NCI-H524 treated with DMSO at 0.1 percent for 48 hours (cell line): Measurements from ENCODE around the gene ACSM4.
"Not testable (repeated sequence)": the region's sequence is repeated elsewhere in the genome, so short reads cannot be mapped to it uniquely, and the experiment has no call there.

Experiments used
- DNase-seq: peaks from one replicate; lab custom pipeline; 2025; lab: John Stamatoyannopoulos, UW

Gene ACSM4

DNA sequence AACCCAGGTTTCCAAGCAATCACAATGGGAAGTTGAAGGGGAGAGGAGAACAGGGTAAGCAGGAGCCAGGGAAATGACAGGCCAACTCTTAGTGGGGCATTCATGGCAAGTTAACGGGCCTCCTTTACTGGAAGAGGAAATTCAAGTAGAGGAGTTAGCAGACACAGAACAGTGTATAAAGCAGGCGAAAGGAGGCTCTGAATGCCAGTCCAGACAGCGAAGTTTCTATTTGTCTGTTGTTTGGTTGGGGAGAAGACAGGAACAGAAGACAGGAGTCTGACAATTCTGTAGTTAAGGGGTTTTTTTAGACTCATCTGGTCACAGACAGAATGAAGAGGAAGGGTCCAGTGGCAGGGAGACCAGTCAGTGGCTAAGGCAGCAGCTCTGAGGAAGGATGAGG, at the start of gene ACSM4:
ACSM4 (plus strand) TSS at position 301 of the 400 bp plus-strand sequence. CDS start 260 bp downstream, outside the sequence.
- DNase-seq, result no peak

DNA sequence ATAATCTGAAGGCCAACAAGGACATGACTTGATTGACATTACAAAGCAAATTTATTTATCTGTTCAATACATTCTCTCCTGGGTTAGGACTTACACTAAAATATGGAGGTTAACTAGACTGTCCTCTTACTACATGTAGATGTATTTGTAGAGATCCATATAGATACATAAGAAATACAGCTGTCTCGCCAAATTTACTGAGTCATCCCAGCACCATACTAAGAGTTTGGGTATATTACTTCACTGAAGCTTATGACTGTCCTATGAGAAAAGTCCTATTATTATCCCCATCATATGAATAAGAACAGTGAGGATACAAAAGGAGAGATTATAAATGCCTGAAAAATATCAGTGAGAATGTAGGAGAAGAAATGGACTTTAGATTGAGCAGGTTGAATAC, 44.8 kb upstream of the ACSM4 start:
- DNase-seq, result no peak

DNA sequence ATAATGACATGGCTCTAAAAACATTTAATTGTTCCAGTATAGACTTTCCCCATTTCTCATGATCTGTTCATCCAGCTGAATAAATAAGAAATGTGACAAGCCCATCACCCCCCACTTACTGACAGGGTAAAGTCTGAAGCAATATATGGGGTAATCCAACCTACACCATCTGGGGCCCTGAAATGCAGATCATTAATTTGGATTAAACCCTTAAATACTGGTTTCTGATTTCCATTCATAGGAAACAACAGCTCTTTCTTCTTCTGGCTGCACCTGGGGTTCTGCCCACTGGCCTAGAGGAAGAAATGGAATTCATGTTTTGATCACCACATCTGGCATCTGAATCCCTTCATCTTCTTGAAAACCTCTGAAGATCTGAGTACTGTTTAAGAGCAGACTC, 39.3 kb upstream of the ACSM4 start:
- DNase-seq, result peak; percentile 97

- DNase-seq, result no peak
Observed at GRCh38 chr12:7265251-7265650, 38.6 kb upstream of the ACSM4 start.

- no peak for DNase-seq
Observed at GRCh38 chr12:7269273-7269672, 34.6 kb upstream of the ACSM4 start.

DNA sequence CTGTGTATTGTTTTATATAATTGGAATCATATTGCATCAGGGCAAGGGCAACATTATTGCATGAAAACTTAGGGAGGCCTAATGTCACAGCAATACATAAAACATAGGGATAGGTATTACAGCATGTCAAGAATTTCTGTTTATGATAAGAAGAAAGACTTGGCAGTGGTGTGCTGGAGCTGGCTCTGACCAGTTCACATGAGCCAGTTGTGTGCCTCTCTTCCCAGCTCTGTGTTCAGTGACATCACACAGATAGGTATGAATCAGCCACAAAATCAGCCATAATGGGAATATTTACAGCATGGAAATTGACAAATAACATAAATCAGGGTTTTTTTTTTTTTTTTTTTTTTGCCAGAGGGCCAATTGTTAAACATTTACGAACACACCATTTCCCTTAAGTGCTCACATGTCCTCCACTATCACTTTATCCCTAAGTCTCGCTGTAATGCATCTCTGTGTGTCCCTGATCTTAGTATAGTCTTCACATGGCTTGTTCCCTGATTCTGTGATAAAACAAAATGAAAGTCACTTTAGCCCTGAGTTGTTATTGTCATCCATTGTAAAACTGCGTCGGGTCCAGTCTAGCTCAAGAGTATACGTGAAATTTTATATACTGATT, 31.9 kb upstream of the ACSM4 start:
- no peak for DNase-seq

- not testable (repeated sequence) for DNase-seq
Observed at GRCh38 chr12:7275482-7275881, 28.4 kb upstream of the ACSM4 start.

DNA sequence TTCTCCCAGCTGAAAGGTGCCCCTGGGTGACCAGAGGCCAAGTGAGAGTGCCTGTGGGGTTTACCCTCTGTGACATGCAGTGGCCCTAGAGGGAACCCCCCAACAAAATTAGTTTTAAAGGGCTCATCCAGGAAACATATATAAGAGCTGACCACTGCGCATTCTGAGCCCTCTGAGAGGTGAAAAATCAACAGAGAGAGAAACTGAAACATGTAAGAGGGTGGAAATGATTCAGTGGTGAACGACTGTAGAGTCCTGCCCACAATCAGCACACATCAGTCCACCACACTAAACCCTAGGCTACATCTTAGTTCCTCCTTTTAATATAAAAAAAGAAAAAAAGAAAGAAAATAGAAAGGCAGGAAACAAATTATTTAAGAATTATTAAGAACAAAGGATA, 21.0 kb upstream of the ACSM4 start:
- DNase-seq, result no peak

DNA sequence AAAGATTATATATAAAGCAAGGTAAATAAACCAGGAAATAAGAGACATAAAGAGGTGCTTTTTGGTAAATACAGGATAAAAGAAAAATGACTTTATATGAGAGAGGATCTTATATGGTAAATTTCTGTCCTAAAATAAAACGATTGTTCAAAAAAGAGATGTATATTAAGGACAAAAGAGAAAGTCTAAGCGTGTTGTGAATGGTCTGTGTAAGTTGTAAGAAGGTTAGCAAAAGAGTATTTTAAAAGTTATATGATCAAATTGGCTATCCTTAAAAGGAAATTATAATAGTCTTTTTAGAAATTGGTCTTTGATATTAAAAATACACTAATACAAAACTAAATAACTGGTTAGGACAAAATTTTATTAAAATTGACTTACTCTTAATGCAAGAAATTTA, 14.1 kb upstream of the ACSM4 start:
- no peak for DNase-seq

- DNase-seq, result not testable (repeated sequence)
Observed at GRCh38 chr12:7290588-7290987, 13.3 kb upstream of the ACSM4 start.

GRCh38 chr12:7292300-7292699, 11.6 kb upstream of the ACSM4 start:
- no peak for DNase-seq

GRCh38 chr12:7293670-7294069, 10.2 kb upstream of the ACSM4 start:
- no peak for DNase-seq

- no peak for DNase-seq
Observed at GRCh38 chr12:7295529-7295928, 8.3 kb upstream of the ACSM4 start.

DNA sequence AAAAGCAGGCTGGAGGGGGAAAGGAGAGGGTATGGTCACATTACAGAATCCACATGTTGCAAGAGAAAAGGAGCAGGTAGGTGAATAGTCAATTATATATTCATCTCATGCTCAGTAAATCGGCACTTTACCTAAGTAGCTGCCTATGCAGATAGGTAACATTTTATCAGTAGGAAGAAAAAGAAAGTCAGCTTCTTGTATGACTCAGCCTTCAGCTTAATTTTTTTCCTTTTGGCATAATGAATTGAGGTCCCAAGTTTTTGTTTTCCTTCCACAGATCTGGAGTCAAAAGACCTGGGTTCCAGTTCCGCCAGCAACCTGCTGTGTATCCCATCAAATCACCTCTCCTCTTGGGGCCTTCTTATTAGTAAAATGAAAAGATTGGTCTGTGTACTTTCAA, 6.0 kb upstream of the ACSM4 start:
- no peak for DNase-seq

GRCh38 chr12:7302266-7302986, 1.4 kb upstream of the ACSM4 start:
- no peak for DNase-seq

- DNase-seq, result no peak
Observed at GRCh38 chr12:7303230-7303629, 642 bp upstream of the ACSM4 start.

DNA sequence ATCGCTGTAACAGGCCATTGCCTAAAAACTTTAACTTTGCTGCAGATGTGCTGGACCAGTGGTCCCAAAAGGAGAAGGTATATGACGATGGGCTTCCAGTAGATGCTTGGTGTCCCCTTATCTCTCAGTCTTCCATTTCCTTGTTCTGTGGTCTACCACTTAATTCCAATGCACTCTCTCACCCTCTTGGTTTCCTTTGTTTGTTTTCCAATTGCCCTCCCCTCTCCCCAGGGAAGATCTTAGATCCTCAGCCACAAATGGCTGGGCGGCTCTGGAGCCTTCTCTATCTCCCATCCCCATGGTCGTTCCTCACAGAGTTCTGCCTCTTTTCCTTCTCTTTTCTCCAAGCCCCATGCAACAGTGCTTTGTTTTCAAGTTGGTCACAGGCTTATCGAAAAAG, 584 bp downstream of the ACSM4 start:
- DNase-seq, result no peak

- DNase-seq, result no peak
Observed at GRCh38 chr12:7310070-7310469, 6.2 kb downstream of the ACSM4 start.

- DNase-seq, result no peak
Observed at GRCh38 chr12:7319930-7320329, 16.1 kb downstream of the ACSM4 start.

- no peak for DNase-seq
Observed at GRCh38 chr12:7321624-7322023, 17.8 kb downstream of the ACSM4 start.

DNA sequence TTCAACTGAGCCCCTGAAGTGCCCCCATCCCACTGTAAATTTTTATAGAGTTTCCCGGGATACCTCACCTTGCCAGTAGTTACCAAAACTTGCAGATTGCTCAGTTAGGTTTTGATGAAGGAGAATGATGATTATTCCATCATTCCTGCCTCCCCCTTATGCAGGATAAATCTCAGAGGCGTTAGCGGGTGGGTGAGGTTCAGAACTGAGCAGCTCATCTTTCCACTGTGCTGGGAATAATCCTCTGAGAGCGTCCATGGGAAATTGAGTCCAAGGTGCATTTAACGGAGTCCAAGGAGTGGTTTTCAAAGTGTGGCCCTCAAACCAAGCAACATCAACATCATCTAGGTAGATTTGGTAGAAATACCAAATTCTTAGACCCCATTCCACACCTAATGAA, 18.7 kb downstream of the ACSM4 start:
- DNase-seq, result no peak

- no peak for DNase-seq
Observed at GRCh38 chr12:7324176-7324575, 20.3 kb downstream of the ACSM4 start.

GRCh38 chr12:7327918-7328317, 24.0 kb downstream of the ACSM4 start:
- no peak for DNase-seq

DNA sequence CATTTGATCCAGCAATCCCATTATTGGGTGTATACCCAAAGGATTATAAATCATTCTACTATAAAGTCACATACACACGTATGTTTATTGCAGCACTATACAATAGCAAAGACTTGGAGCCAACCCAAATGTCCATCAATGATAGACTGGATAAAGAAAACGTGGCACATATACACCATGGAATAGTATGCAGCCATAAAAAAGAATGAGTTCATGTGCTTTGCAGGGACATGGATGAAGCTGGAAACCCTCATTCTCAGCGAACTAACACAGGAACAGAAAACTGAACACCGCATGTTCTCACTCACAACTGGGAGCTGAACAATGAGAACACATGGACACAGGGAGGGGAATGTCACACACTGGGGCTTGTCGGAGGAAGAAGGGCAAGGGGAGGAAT, 33.9 kb downstream of the ACSM4 start:
- DNase-seq, result not testable (repeated sequence)
